Mesothelial cell of epicardium (in vitro differentiated cells): ENCODE measurements around the gene MCU. TPM values are rescaled to one million over a fixed set of nuclear protein-coding genes. Genes with fewer than 3 reads are reported as not detected.

Source experiments
- DNase-seq, 2 experiments: peaks; one replicate each; pipeline ENCODE4 v3.0.0; 2021; ENCODE audit warnings: low spot score in 2 of 2; ENCODE audit not compliant: unreplicated experiment in 2 of 2
- H3K27ac Mint-ChIP-seq: 2 replicates; pipeline ENCODE4 v1.8.0; 2021; ENCODE audit warnings: mixed read lengths
- H3K27me3 Mint-ChIP-seq: 2 replicates; pipeline ENCODE4 v1.8.0; 2021; ENCODE audit warnings: low read depth, mixed read lengths
- H3K36me3 Mint-ChIP-seq: 2 replicates; pipeline ENCODE4 v1.8.0; 2021; ENCODE audit warnings: mixed read lengths
- H3K4me1 Mint-ChIP-seq: 2 replicates; pipeline ENCODE4 v1.8.0; 2021; ENCODE audit warnings: mixed read lengths
- H3K4me3 Mint-ChIP-seq: 2 replicates; pipeline ENCODE4 v1.8.0; 2021; ENCODE audit warnings: mild to moderate bottlenecking, moderate library complexity, mixed read lengths
- H3K9me3 Mint-ChIP-seq: 2 replicates; pipeline ENCODE4 v1.8.0; 2021; ENCODE audit warnings: mixed read lengths
- total RNA-seq: library from RNA; stranded (reverse); gene quantifications from 3 replicates; pipeline ENCODE4 v1.2.1, GENCODE V29; 2021
- TF ChIP-seq, protein P1 (sequence below): fragments of 200-600 bp; sonication (generic); IDR thresholded peaks from one replicate; pipeline ENCODE4 v1.5.0; 2021; ENCODE audit warnings: antibody characterized with exemption; ENCODE audit not compliant: unreplicated experiment

The MCU gene
- total RNA-seq, 1 donor from 2014 or later: 44.6 TPM

DNA sequence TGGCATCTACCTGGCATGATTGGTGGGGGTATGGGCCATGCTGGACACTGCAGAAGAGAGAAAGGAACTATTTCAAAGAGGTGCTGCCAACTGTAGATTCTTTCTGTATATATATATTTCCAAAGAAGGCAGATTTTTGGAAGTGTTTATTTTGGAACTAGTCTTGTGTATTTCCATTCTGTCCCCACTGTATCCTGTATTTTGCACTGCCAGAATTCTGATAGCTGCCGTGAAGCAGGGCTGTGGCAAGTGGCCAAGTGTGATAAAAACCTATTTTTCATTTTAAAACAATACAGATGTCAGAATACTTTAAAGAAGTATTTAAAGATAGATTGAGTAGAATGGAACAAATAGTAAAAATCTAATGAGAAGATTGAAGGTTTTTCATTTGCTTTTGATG is 17.1 kb downstream of the MCU start:
- H3K27me3 Mint-ChIP-seq: no peaks in the 10 kb centered on the region
- H3K27ac Mint-ChIP-seq: peak overlapping the region; percentile 92
- H3K4me1 Mint-ChIP-seq: peaks cover 42% of the 10 kb centered on the region
- H3K9me3 Mint-ChIP-seq: no peaks in the 10 kb centered on the region
- TF ChIP-seq, protein P1, sequence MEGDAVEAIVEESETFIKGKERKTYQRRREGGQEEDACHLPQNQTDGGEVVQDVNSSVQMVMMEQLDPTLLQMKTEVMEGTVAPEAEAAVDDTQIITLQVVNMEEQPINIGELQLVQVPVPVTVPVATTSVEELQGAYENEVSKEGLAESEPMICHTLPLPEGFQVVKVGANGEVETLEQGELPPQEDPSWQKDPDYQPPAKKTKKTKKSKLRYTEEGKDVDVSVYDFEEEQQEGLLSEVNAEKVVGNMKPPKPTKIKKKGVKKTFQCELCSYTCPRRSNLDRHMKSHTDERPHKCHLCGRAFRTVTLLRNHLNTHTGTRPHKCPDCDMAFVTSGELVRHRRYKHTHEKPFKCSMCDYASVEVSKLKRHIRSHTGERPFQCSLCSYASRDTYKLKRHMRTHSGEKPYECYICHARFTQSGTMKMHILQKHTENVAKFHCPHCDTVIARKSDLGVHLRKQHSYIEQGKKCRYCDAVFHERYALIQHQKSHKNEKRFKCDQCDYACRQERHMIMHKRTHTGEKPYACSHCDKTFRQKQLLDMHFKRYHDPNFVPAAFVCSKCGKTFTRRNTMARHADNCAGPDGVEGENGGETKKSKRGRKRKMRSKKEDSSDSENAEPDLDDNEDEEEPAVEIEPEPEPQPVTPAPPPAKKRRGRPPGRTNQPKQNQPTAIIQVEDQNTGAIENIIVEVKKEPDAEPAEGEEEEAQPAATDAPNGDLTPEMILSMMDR: no peak
- H3K4me3 Mint-ChIP-seq: no peak overlapping the region
- DNase-seq: no peak
- peaks cover 3% of the 10 kb centered on the region for H3K36me3 Mint-ChIP-seq

DNA sequence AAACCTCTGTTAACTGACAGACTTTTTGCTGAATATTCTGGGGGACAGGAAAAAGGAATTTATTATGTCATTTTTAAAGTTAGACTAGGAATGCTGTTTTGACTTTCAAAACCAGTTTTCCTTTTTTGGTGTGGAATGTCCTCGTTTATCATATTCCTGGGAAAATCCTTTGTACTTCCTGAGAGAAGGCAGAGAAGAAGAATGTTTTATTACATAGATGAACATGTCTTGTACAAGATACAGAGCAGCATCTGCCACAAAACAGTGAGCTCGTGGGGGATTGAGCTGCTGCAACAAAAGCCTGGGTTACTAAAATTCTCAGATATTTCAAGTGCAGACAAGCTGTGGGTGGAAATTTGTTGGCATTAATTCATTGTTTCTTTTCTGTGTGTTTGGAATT is 20.2 kb downstream of the MCU start:
- TF ChIP-seq, protein P1: no peak
- Mint-ChIP-seq H3K4me1 (peaks cover 42% of the 10 kb centered on the region), H3K36me3 (peaks cover 9% of the 10 kb centered on the region), H3K4me3 (no peak overlapping the region), H3K27ac (peak overlapping the region; percentile 93), H3K27me3 (no peaks in the 10 kb centered on the region), H3K9me3 (no peaks in the 10 kb centered on the region)
- DNase-seq: no peak

GRCh38 chr10:72719941-72720592 is 28.1 kb downstream of the MCU start:
- Mint-ChIP-seq H3K4me3 (no peak overlapping the region), H3K4me1 (peaks cover 2% of the 10 kb centered on the region), H3K9me3 (no peaks in the 10 kb centered on the region), H3K27me3 (no peaks in the 10 kb centered on the region), H3K27ac (no peak overlapping the region), H3K36me3 (peaks cover 24% of the 10 kb centered on the region)
- TF ChIP-seq, protein P1: no peak
- no peak for DNase-seq

GRCh38 chr10:72720814-72721660 is 29.1 kb downstream of the MCU start:
- no peak overlapping the region for H3K4me3 Mint-ChIP-seq

GRCh38 chr10:72727130-72727529 is 35.2 kb downstream of the MCU start:
- Mint-ChIP-seq H3K9me3 (no peaks in the 10 kb centered on the region), H3K4me1 (peaks cover 22% of the 10 kb centered on the region), H3K4me3 (no peak overlapping the region), H3K27me3 (no peaks in the 10 kb centered on the region), H3K36me3 (peaks cover 13% of the 10 kb centered on the region), H3K27ac (peak overlapping the region; percentile 11)
- TF ChIP-seq, protein P1: no peak
- no peak for DNase-seq

More at GRCh38 chr10:72720814-72721660, 29.1 kb downstream of the MCU start:
- no peak overlapping the region for H3K27ac Mint-ChIP-seq
- peaks cover 22% of the 10 kb centered on the region for H3K36me3 Mint-ChIP-seq
- no peak for DNase-seq
- H3K4me1 Mint-ChIP-seq: peaks cover 2% of the 10 kb centered on the region
- H3K27me3 Mint-ChIP-seq: no peaks in the 10 kb centered on the region
- TF ChIP-seq, protein P1: no peak
- no peaks in the 10 kb centered on the region for H3K9me3 Mint-ChIP-seq
